Measurements from ENCODE around the gene CLN6. TPM values are rescaled to one million over a fixed set of nuclear protein-coding genes. Genes with fewer than 3 reads are reported as not detected.

CLN6 gene
- total RNA-seq, 1 donor from 2014 or later: 102 TPM

DNA sequence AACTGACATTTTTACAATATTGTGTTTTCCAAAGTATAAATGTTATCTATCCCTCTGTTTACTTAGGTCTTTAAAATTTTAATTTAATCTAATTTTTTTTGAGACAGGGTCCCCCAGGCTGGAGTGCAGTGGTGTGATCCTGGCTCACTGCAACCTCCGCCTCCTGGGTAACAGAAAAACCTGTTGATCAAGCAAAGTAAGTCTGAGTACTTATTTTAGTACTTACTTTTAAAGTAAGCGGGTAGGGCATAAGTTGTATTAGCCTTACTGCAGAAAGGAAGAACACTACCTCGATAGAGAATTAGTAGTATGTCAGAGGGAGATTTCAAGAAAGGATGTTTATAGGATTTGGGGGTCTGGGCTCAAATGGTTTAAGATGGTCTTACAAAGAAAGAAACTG, 36.1 kb upstream of the CLN6 start:
- Mint-ChIP-seq H3K4me3 (no peak overlapping the region), H3K9me3 (no peaks in the 10 kb centered on the region), H3K27ac (no peak overlapping the region), H3K36me3 (ENCODE audit: low read depth) (no peaks in the 10 kb centered on the region), H3K27me3 (peaks cover 44% of the 10 kb centered on the region), H3K4me1 (no peaks in the 10 kb centered on the region)
- intact Hi-C loops (cut with micrococcal nuclease): no loop called here
- DNase-seq: no peak

DNA sequence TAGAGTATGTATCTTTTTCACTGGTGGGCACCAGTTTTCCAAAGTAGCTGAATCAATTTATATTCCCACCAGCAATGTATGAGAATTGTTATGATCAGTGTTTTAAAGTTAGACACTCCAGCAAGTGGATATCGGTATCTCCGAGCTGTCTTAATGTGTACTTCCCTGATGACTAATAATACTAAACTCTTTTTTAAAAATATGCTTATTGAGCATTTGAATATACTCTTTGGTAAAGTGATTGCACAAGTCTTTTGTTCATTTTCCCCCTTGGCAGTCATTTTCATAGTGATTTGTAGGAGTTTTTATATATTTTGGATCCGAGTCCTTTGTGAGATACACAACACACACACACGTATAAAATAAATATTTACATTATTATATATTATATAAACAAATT, 35.6 kb upstream of the CLN6 start:
- H3K27ac Mint-ChIP-seq: no peak overlapping the region
- no peaks in the 10 kb centered on the region for H3K9me3 Mint-ChIP-seq
- H3K4me1 Mint-ChIP-seq: no peaks in the 10 kb centered on the region
- no peak for DNase-seq
- H3K4me3 Mint-ChIP-seq: no peak overlapping the region
- no peaks in the 10 kb centered on the region for H3K36me3 Mint-ChIP-seq (ENCODE audit: low read depth)
- H3K27me3 Mint-ChIP-seq: peaks cover 43% of the 10 kb centered on the region
- intact Hi-C loops (cut with micrococcal nuclease): no loop called here

DNA sequence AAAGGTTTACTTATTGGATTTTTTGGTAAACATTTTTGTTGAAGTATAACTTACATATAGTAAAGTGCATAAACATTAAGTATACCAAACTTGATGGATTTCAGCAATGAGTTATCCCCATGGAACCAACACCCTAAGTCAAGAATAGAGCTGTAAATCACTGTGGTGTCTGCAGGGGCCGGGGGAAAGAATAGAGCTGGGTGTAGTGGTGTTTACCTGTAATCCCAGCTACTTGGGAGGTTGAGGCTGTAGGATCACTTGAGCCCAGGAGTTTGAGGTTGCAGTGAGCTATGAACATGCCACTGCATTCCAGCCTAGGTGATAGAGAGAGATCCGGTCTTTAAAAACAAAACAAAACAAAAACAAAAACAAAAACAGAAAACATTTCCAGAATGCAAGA, 34.8 kb upstream of the CLN6 start:
- intact Hi-C loops (cut with micrococcal nuclease): no loop called here
- Mint-ChIP-seq H3K27me3 (peaks cover 41% of the 10 kb centered on the region), H3K36me3 (ENCODE audit: low read depth) (no peaks in the 10 kb centered on the region), H3K27ac (no peak overlapping the region), H3K4me1 (no peaks in the 10 kb centered on the region), H3K4me3 (no peak overlapping the region), H3K9me3 (no peaks in the 10 kb centered on the region)
- no peak for DNase-seq

GRCh38 chr15:68262514-68263356, 33.2 kb upstream of the CLN6 start:
- DNase-seq: no peak
- intact Hi-C loops (cut with micrococcal nuclease): no loop called here
- no peaks in the 10 kb centered on the region for H3K36me3 Mint-ChIP-seq (ENCODE audit: low read depth)
- H3K9me3 Mint-ChIP-seq: no peaks in the 10 kb centered on the region
- no peak overlapping the region for H3K27ac Mint-ChIP-seq
- H3K4me1 Mint-ChIP-seq: peaks cover 4% of the 10 kb centered on the region
- H3K27me3 Mint-ChIP-seq: peaks cover 30% of the 10 kb centered on the region
- H3K4me3 Mint-ChIP-seq: no peak overlapping the region

GRCh38 chr15:68261980-68262379, 32.5 kb upstream of the CLN6 start:
- intact Hi-C loops (cut with micrococcal nuclease): no loop called here
- no peak for DNase-seq
- Mint-ChIP-seq H3K27me3 (peaks cover 26% of the 10 kb centered on the region), H3K9me3 (no peaks in the 10 kb centered on the region), H3K36me3 (ENCODE audit: low read depth) (no peaks in the 10 kb centered on the region), H3K27ac (no peak overlapping the region), H3K4me3 (no peak overlapping the region), H3K4me1 (peaks cover 4% of the 10 kb centered on the region)

GRCh38 chr15:68261241-68261640, 31.7 kb upstream of the CLN6 start:
- DNase-seq: no peak
- intact Hi-C loops (cut with micrococcal nuclease): no loop called here
- Mint-ChIP-seq H3K27ac (no peak overlapping the region), H3K9me3 (no peaks in the 10 kb centered on the region), H3K4me3 (no peak overlapping the region), H3K27me3 (peaks cover 26% of the 10 kb centered on the region), H3K36me3 (ENCODE audit: low read depth) (no peaks in the 10 kb centered on the region), H3K4me1 (peaks cover 6% of the 10 kb centered on the region)

GRCh38 chr15:68259883-68260282, 30.4 kb upstream of the CLN6 start:
- H3K36me3 Mint-ChIP-seq (ENCODE audit: low read depth): no peaks in the 10 kb centered on the region
- H3K27me3 Mint-ChIP-seq: peaks cover 26% of the 10 kb centered on the region
- no peak for DNase-seq
- H3K4me1 Mint-ChIP-seq: peaks cover 6% of the 10 kb centered on the region
- H3K27ac Mint-ChIP-seq: no peak overlapping the region
- no peak overlapping the region for H3K4me3 Mint-ChIP-seq
- no peaks in the 10 kb centered on the region for H3K9me3 Mint-ChIP-seq
- intact Hi-C loops (cut with micrococcal nuclease): loop anchor here (10.0 kb wide), 1 partner anchor 415 kb away; no protein-coding TSS in a partner anchor

GRCh38 chr15:68258692-68259091, 29.2 kb upstream of the CLN6 start:
- H3K27me3 Mint-ChIP-seq: peaks cover 23% of the 10 kb centered on the region
- peaks cover 8% of the 10 kb centered on the region for H3K4me1 Mint-ChIP-seq
- peak; percentile 66 for DNase-seq
- no peak overlapping the region for H3K27ac Mint-ChIP-seq
- H3K36me3 Mint-ChIP-seq (ENCODE audit: low read depth): no peaks in the 10 kb centered on the region
- no peaks in the 10 kb centered on the region for H3K9me3 Mint-ChIP-seq
- intact Hi-C loops (cut with micrococcal nuclease): loop anchor here (10.0 kb wide), 1 partner anchor 416 kb away; no protein-coding TSS in a partner anchor
- no peak overlapping the region for H3K4me3 Mint-ChIP-seq

GRCh38 chr15:68256675-68257450, 27.3 kb upstream of the CLN6 start:
- no peaks in the 10 kb centered on the region for H3K36me3 Mint-ChIP-seq (ENCODE audit: low read depth)

DNA sequence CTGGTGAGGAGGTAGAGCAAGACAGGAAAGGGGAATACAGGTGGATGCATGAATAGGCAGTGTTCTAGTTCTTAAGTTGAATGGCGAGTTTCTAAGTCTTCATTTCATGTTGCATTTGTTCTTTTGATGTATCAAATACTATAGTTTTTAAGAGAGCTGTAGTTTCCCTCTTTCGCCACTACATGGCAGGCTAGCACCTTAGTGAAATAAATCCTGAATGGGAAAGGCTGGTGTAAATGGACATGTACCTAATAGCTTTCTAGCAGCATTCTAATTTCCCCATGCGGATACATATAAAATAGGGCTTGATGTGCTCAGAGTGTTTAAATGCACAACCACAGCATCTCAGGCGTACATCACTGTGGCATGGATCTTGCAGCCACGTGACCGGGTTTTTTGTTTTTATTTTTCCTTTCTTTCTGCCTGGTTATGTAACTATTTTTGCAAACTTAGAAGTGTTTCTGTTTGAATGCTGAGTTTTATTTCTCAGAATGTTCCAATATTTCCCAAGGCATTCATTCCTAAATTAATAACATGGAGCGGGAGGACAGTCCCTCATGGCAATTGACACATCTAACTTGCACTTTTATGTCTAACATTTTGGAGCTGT, 23.5 kb upstream of the CLN6 start:
- no peaks in the 10 kb centered on the region for H3K9me3 Mint-ChIP-seq
- H3K27ac Mint-ChIP-seq: no peak overlapping the region
- DNase-seq: peak; percentile 84
- intact Hi-C loops (cut with micrococcal nuclease): loop anchor here (1.0 to 10.0 kb wide), 3 partner anchors 53 to 422 kb away; no protein-coding TSS in a partner anchor
- H3K4me1 Mint-ChIP-seq: peaks cover 8% of the 10 kb centered on the region
- H3K4me3 Mint-ChIP-seq: no peak overlapping the region
- peaks cover 31% of the 10 kb centered on the region for H3K27me3 Mint-ChIP-seq
- no peaks in the 10 kb centered on the region for H3K36me3 Mint-ChIP-seq (ENCODE audit: low read depth)

More at GRCh38 chr15:68256675-68257450, 27.3 kb upstream of the CLN6 start:
- H3K27ac Mint-ChIP-seq: peak overlapping the region; percentile 77
- intact Hi-C loops (cut with micrococcal nuclease): loop anchor here (1.0 to 10.0 kb wide), 2 partner anchors 20 to 418 kb away; partner anchors contain the start of gene FEM1B
- DNase-seq: peak; percentile 91
- peaks cover 9% of the 10 kb centered on the region for H3K4me1 Mint-ChIP-seq
- H3K9me3 Mint-ChIP-seq: no peaks in the 10 kb centered on the region
- H3K27me3 Mint-ChIP-seq: peaks cover 18% of the 10 kb centered on the region
- peak overlapping the region; percentile 78 for H3K4me3 Mint-ChIP-seq

GRCh38 chr15:68249058-68249713, 19.7 kb upstream of the CLN6 start:
- intact Hi-C loops (cut with micrococcal nuclease): no loop called here
- H3K4me1 Mint-ChIP-seq: peaks cover 4% of the 10 kb centered on the region
- no peak overlapping the region for H3K27ac Mint-ChIP-seq
- H3K36me3 Mint-ChIP-seq (ENCODE audit: low read depth): peaks cover 1% of the 10 kb centered on the region
- peaks cover 7% of the 10 kb centered on the region for H3K9me3 Mint-ChIP-seq
- H3K27me3 Mint-ChIP-seq: peaks cover 36% of the 10 kb centered on the region
- H3K4me3 Mint-ChIP-seq: no peak overlapping the region
- no peak for DNase-seq

GRCh38 chr15:68244235-68244634, 14.7 kb upstream of the CLN6 start:
- Mint-ChIP-seq H3K27ac (no peak overlapping the region), H3K9me3 (peaks cover 8% of the 10 kb centered on the region), H3K27me3 (peaks cover 27% of the 10 kb centered on the region), H3K4me3 (no peak overlapping the region), H3K4me1 (peaks cover 2% of the 10 kb centered on the region), H3K36me3 (ENCODE audit: low read depth) (peaks cover 1% of the 10 kb centered on the region)
- intact Hi-C loops (cut with micrococcal nuclease): no loop called here
- DNase-seq: no peak

DNA sequence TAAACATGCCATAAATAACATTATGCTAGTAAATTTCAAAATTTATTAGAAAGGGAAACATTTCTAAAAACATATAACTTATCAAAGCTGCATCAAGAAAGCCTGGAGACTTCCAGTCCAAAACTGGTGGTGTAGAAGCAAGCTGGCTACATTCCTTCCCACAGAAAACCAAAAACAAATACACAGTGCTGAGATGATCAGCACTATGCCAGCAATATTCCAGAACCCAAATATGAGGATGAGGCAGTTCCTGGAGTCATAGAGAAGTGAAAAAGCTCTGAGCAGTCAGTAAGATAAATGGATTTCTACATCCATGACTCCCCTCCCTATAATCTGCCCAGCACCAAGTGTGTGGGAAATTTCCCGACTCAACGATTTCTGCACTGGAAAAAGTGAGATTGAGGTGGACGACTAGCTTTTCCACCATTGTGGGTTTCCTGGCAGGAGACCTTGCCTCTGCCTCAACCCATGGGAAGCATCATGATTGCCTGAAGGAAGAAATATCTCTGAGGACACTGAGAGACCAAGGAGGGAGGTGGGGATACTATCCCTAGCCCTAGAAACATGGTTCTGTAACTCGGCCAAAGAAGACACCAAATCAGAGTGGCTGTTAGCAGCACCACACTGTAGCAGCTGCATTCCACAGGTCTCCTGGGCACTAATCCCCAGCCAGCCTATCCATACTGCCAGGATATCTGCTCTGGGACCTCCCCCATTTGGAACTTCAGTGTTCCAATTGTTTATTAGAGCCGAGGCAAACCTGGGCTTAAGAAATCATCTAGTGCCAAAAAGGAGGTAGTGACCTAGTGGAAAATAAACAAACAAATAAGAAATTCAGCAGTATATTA, 11.8 kb upstream of the CLN6 start:
- Mint-ChIP-seq H3K36me3 (ENCODE audit: low read depth) (peaks cover 1% of the 10 kb centered on the region), H3K9me3 (peaks cover 8% of the 10 kb centered on the region), H3K27me3 (peaks cover 16% of the 10 kb centered on the region), H3K4me1 (no peaks in the 10 kb centered on the region), H3K27ac (no peak overlapping the region), H3K4me3 (no peak overlapping the region)
- DNase-seq: peak; percentile 29
- intact Hi-C loops (cut with micrococcal nuclease): no loop called here

Data from activated CD4-positive, alpha-beta T cell treated with anti-CD3 and anti-CD28 coated beads, Interleukin-2, amount 10 ng/mL, durations not matched to agents 24 days and 14 days (primary cell).